EH (cell line): ENCODE measurements around the gene MT1G.
A peak's percentile ranks its signal among the peaks of the same experiment; 100 is the strongest.

Experiments
- DNase-seq: peaks from one replicate; pipeline ENCODE4 v3.0.0-alpha.2; 2015; ENCODE audit warnings: low read depth

Gene MT1G

GRCh38 chr16:56620339-56620897, 47.4 kb downstream of the MT1G start:
- DNase-seq, result no peak

- no peak for DNase-seq
Observed at GRCh38 chr16:56618138-56618537, 49.7 kb downstream of the MT1G start.

GRCh38 chr16:56617212-56618085, 50.4 kb downstream of the MT1G start:
- peak; percentile 73 for DNase-seq
